Testis (tissue), 2 donors: Measurements from ENCODE around the gene OVOL1.

Experiments
- POLR2A ChIP-seq: fragments of 450-650 bp; IDR thresholded peaks from one replicate; pipeline ENCODE4 v1.6.1; 2017; ENCODE audit warnings: antibody characterized with exemption, mild to moderate bottlenecking, moderate library complexity
- TF ChIP-seq, protein P1 (sequence below), 3 experiments: fragments of 450-650 bp in 2 of 3; fragments of 200-600 bp in 1 of 3; sonication (generic) in 1 of 3; IDR thresholded peaks; one replicate each; pipeline ENCODE4 v1.5.1; 2016 to 2019; ENCODE audit warnings: antibody characterized with exemption in 3 of 3, mild to moderate bottlenecking in 2 of 3, moderate library complexity in 1 of 3

DNA sequence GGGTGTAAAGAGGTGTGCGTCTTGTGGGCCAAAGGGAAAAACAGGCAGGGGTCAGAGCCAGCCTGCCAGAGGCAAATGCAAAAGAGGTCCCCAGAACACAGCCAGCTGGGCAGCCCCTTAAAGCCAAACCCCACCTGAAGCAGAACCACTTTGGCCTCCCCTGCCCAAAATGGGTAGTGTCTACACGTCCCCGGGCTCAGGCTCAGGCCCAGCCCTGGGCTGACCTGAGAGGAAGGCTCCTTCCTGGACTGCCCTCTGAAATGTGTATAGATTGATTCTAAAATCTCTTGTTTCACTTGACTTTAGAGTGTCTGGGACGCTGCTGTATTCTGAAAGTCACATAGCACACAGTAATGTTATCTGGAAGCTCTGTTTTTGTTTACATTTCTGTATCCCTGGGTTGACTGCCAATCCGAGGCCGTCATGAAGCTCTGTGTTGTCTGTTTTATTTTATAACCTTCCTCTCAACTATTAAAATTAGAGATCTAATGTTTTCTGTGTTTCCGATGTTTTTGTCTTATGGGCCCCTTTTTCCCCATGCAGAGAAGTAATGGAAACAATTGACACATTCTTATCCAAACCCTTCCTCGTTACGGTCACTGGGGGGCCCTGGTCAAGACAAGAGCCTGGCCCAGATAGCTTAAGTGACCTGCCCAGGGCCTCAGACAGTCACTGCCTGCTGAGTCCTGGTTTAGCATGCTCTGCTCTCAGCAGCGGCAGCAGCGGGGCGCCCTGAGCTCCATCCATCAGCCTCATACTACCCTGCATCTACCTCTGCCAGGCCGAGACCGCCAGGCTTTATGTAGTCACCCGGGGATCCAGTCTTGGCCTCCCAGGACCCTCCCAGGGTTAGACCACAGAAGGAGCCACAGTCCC is 10.1 kb downstream of the OVOL1 start:
- TF ChIP-seq, protein P1, sequence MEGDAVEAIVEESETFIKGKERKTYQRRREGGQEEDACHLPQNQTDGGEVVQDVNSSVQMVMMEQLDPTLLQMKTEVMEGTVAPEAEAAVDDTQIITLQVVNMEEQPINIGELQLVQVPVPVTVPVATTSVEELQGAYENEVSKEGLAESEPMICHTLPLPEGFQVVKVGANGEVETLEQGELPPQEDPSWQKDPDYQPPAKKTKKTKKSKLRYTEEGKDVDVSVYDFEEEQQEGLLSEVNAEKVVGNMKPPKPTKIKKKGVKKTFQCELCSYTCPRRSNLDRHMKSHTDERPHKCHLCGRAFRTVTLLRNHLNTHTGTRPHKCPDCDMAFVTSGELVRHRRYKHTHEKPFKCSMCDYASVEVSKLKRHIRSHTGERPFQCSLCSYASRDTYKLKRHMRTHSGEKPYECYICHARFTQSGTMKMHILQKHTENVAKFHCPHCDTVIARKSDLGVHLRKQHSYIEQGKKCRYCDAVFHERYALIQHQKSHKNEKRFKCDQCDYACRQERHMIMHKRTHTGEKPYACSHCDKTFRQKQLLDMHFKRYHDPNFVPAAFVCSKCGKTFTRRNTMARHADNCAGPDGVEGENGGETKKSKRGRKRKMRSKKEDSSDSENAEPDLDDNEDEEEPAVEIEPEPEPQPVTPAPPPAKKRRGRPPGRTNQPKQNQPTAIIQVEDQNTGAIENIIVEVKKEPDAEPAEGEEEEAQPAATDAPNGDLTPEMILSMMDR (IDR thresholded peaks at IDR 0.05), result no peak
- TF ChIP-seq POLR2A, result no peak
